GM18498 (cell line): ENCODE measurements around the gene KCTD4.

Experiments used
- ATAC-seq: cut with Tn5 transposase; IDR thresholded peaks from one replicate; pipeline ENCODE4 v1.9.1; 2021; ENCODE audit warnings: mild to moderate bottlenecking, moderate library complexity; ENCODE audit not compliant: unreplicated experiment

Gene KCTD4

GRCh38 chr13:45179428-45179827, 21.4 kb downstream of the KCTD4 start:
- no peak for ATAC-seq

GRCh38 chr13:45178349-45179162, 22.3 kb downstream of the KCTD4 start:
- ATAC-seq = no peak

- no peak for ATAC-seq
Observed at GRCh38 chr13:45174478-45174877, 26.4 kb downstream of the KCTD4 start.

GRCh38 chr13:45168555-45168930, 32.3 kb downstream of the KCTD4 start:
- no peak for ATAC-seq

GRCh38 chr13:45167611-45168554, 33.0 kb downstream of the KCTD4 start:
- no peak for ATAC-seq

- ATAC-seq = no peak
Observed at GRCh38 chr13:45166858-45167257, 34.0 kb downstream of the KCTD4 start.

- no peak for ATAC-seq
Observed at GRCh38 chr13:45162821-45163220, 38.0 kb downstream of the KCTD4 start.

GRCh38 chr13:45162194-45162593, 38.7 kb downstream of the KCTD4 start:
- no peak for ATAC-seq

GRCh38 chr13:45156565-45157361, 44.1 kb downstream of the KCTD4 start:
- ATAC-seq = no peak

GRCh38 chr13:45149964-45150363, 50.9 kb downstream of the KCTD4 start:
- ATAC-seq = no peak

GRCh38 chr13:45143346-45143751, 57.5 kb downstream of the KCTD4 start:
- no peak for ATAC-seq
